NCI-H146 treated with DMSO at 0.1 percent for 48 hours (cell line): ENCODE data around the gene SNRK.
"Not testable (repeated sequence)": the region's sequence is repeated elsewhere in the genome, so short reads cannot be mapped to it uniquely, and the experiment has no call there.

ENCODE experiments used
- DNase-seq: peaks from one replicate; lab custom pipeline; 2025; ENCODE audit not compliant: unreplicated experiment; lab: John Stamatoyannopoulos, UW

SNRK gene

DNA sequence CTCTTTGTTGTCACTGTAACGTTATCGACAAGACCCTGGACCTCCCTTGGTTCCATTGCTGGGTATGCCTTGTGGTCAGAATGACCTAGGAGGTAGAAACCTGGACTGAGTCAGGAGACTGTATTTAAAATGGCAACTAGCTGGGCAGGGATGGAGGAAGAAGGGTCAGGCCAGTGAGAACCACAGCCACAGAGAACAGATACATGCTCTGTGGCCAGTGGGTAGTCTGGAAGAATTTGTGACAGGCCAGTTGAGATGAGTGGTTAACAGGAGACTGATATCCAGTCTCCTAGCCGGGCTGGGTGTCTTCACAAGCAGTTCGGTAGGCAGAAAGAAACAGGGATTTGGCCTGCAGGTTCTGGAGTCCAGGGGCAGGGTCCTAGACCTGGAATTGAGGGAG is 58.9 kb downstream of the SNRK start:
- DNase-seq, result no peak

- no peak for DNase-seq
Observed at GRCh38 chr3:43345877-43346276, 59.5 kb downstream of the SNRK start.

DNA sequence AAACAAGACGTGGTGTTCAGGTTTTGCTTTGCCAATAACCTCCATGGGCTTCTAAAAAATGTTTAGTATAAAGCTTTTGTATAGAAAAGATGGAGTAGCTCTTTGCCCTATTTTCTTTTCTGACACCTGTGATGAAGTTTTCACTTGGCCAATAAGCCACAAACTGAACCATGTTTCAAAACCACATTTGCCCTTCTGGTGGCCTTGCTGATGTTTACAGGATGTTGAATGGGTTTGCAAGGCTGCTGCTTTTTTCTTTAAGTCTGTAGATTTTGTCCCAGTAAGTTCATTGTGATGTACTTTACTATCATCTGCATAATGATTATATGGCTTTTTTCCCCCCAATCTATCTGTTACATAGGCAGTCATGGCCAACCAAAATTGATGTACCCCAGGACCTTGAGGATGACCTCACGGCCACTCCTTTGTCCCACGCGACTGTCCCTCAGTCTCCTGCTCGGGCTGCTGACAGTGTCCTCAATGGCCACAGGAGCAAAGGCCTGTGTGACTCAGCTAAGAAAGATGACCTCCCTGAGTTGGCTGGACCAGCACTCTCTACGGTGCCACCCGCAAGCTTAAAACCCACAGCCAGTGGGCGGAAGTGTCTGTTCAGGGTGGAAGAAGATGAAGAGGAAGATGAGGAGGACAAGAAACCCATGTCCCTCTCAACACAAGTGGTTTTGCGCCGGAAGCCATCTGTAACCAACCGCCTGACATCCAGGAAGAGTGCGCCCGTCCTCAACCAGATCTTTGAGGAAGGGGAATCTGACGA is 60.8 kb downstream of the SNRK start:
- no peak for DNase-seq

GRCh38 chr3:43347774-43348173 is 61.4 kb downstream of the SNRK start:
- DNase-seq, result no peak

- no peak for DNase-seq
Observed at GRCh38 chr3:43348350-43348749, 62.0 kb downstream of the SNRK start.

DNA sequence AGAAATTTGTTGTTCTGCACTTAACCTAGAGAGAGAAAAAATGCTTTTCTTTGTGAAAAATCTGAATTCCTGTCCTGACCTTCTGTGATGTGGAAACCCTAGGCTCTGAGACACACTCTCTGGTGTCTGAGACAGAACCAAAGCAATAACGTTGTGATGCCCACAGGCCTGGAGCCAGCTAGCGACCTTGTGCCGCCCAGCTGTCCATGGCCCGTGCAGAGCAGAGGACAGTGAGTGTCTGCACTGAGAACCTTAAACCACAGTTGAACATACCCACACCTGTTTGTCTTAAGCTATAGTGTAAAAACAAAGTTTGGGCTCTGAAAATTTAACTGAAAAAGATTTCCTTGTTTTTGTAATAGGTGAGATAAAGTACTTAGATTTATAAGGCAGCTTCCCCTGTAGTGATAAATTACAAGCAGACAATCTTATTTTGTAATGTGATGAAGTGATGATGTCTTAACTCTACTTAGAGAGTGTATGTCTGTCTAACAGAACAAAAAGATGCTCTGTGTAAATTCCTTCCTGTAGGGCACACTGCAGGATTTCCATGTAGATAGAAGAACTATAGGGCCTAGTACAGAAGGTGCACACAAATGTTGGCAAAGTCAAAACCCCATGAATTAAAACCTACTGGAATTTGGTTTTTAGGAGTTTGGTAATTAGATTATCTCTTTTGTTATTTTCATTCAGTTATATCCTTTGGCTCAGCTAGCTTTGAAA is 62.7 kb downstream of the SNRK start:
- no peak for DNase-seq

GRCh38 chr3:43349716-43350115 is 63.4 kb downstream of the SNRK start:
- no peak for DNase-seq

DNA sequence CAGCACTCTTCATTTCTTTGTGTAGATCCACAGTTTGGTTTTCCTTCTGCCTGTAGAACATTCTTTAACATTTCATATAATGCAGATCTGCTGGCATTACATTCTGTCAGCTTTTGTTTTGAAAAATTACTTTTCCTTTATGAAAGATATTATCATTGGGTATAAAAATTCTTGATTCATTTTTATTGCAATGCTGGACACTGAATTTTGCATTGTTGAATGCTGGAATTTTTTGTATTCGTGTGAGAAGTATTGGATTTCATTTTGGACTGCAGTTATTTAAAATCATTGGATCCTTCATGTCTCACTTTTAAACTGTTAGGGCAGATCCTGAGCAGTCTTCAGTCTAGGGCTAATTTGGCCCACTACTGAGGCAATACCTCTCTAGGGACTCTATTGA is 67.1 kb downstream of the SNRK start:
- no peak for DNase-seq

- no peak for DNase-seq
Observed at GRCh38 chr3:43353923-43354670, 67.8 kb downstream of the SNRK start.

- DNase-seq, result not testable (repeated sequence)
Observed at GRCh38 chr3:43356033-43356432, 69.7 kb downstream of the SNRK start.

GRCh38 chr3:43361077-43361476 is 74.7 kb downstream of the SNRK start:
- DNase-seq, result no peak

- DNase-seq, result no peak
Observed at GRCh38 chr3:43362183-43362582, 75.8 kb downstream of the SNRK start.

GRCh38 chr3:43362961-43363360 is 76.6 kb downstream of the SNRK start:
- no peak for DNase-seq

- no peak for DNase-seq
Observed at GRCh38 chr3:43363621-43364266, 77.4 kb downstream of the SNRK start.

DNA sequence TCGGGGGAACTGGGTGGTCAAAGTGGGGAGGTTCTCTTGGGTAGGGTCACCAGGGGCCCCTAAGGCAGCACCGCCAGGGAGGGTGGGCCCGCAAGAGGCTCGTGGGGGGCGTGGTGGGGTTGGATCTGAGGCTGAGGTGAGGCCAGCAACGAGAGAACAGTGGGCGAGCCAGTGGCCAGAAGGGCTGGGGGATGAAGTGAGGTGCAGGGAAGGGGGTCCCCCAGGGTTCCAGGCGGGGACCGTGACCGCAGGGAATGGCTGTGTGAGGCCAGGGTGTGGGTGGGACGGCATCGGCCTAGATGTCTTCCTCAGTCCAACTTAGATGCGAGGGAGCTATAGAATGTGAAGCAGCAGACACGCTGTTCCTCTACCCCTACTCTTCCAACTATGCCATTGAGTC is 78.2 kb downstream of the SNRK start:
- no peak for DNase-seq

DNA sequence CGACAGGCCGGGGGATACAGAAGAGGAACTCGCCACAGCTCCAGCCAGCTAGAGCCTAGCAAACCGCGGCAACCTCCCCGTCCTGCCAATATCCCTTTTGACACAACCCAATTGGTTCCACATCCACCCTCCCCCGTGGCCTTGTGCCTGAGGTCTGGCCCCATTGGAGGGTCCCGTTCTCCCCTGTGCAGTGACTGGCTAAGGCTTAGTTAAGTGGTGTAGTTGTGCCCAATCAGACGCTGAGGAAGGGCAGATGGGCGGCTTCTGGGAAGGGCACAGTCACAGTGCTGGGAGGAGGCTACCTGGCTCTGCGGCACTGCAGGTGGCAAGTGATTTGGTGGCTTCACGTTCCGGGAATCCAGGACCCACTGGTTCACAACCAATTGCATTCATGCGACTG is 78.6 kb downstream of the SNRK start:
- no peak for DNase-seq

DNA sequence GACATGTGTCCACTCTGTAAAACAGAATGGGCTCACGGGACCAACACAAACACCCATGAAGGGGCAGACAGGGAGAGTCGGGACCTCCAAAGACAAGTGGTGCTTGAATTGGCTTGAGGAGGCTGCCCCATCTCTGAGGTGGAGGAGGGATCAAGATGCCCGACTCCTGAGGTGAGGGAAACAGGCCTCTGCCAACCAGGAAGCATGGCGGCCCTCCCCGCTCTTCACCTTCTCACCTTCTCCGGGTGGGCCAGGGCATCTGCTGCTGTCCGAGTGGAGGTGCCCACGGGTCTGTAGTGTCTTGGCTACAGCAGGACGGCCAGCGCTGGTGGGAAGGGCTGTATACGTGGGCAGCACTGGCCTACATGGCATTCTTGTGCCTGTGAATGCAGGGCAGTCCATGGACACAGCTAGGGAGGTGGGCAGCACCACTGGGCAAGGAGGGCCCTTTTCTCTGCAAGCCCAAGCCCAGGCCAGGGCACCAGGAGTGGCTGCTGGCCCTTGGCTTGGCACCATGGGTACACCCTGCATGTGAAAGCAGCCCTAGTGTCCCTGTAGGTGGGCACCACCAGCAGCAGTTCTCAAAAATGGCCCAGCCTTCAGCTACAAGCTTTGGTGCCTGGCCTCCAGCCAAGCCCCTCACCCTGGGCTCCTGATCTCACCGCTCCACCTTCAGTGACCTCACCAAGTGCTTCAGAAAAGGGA is 79.4 kb downstream of the SNRK start:
- no peak for DNase-seq

DNA sequence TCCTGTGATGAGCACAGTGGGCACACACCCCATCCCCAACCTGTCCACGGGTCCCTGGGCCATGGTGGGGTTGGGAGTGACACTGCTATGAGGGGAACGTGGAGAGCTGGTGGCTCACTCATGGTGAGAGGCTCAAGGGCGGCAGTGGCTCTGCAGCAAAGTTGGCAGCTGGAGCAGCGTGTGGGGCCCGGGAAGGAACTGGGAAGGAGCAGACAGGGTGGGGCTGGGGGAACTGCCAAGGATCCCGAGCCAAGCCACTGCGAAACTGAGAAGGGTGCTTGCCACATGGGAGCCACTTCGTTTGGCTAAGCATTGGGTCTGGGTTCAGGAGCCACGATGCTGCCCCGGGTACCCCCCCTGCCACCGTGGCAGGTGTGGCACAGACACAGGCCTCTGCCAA is 80.1 kb downstream of the SNRK start:
- DNase-seq, result no peak

GRCh38 chr3:43366885-43367284 is 80.5 kb downstream of the SNRK start:
- DNase-seq, result no peak

GRCh38 chr3:43369404-43370292 is 83.3 kb downstream of the SNRK start:
- no peak for DNase-seq
